ENCODE results near the gene SNX5. TPM values are rescaled to one million over a fixed set of nuclear protein-coding genes. Genes with fewer than 3 reads are reported as not detected.

The SNX5 gene
- polyA plus RNA-seq, 6 donors from 2014 or later: 102 to 151 (median 122) TPM

GRCh38 chr20:17925940-17926300 lies 42.7 kb downstream of the SNX5 start:
- H3K9me3 Mint-ChIP-seq: no peaks in the 10 kb centered on the region
- no peak overlapping the region for H3K4me3 Mint-ChIP-seq
- ATAC-seq (ENCODE audit: low read depth in 2 of 2): no peak
- peak overlapping the region in 1 of 6 donors; percentile 26 for H3K27ac Mint-ChIP-seq
- no peak for DNase-seq
- no peaks in the 10 kb centered on the region for H3K36me3 Mint-ChIP-seq
- H3K27me3 Mint-ChIP-seq: peaks cover 5 to 33% (median 30%) of the 10 kb centered on the region in 3 donors
- H3K4me1 Mint-ChIP-seq: peaks cover 0 to 12% (median 4%) of the 10 kb centered on the region in 3 donors

- Mint-ChIP-seq H3K4me3 (no peak overlapping the region), H3K4me1 (peaks cover 0 to 12% (median 4%) of the 10 kb centered on the region in 3 donors), H3K9me3 (no peaks in the 10 kb centered on the region), H3K27ac (no peak overlapping the region), H3K36me3 (no peaks in the 10 kb centered on the region), H3K27me3 (peaks cover 5 to 33% (median 30%) of the 10 kb centered on the region in 3 donors)
- ATAC-seq (ENCODE audit: low read depth in 2 of 2): no peak
- no peak for DNase-seq
Observed at GRCh38 chr20:17925141-17925939, 43.3 kb downstream of the SNX5 start.

GRCh38 chr20:17921774-17922173 lies 46.8 kb downstream of the SNX5 start:
- Mint-ChIP-seq H3K36me3 (no peaks in the 10 kb centered on the region), H3K9me3 (no peaks in the 10 kb centered on the region), H3K27ac (peak overlapping the region in 1 of 6 donors; percentile 20), H3K4me1 (no peaks in the 10 kb centered on the region), H3K4me3 (no peak overlapping the region), H3K27me3 (peaks cover 0 to 9% (median 8%) of the 10 kb centered on the region in 3 donors)
- DNase-seq (no peak), ATAC-seq (ENCODE audit: low read depth in 2 of 2) (no peak)

GRCh38 chr20:17919149-17919548 lies 49.4 kb downstream of the SNX5 start:
- no peaks in the 10 kb centered on the region for H3K36me3 Mint-ChIP-seq
- peaks cover 8 to 17% (median 9%) of the 10 kb centered on the region in 3 donors for H3K27me3 Mint-ChIP-seq
- DNase-seq: no peak
- H3K4me3 Mint-ChIP-seq: no peak overlapping the region
- H3K9me3 Mint-ChIP-seq: no peaks in the 10 kb centered on the region
- no peaks in the 10 kb centered on the region for H3K4me1 Mint-ChIP-seq
- ATAC-seq (ENCODE audit: low read depth in 2 of 2): no peak
- H3K27ac Mint-ChIP-seq: peak overlapping the region in 2 of 6 donors; percentile 40 to 52

GRCh38 chr20:17917832-17918618 lies 50.6 kb downstream of the SNX5 start:
- Mint-ChIP-seq H3K36me3 (peaks cover 0 to under 1% of the 10 kb centered on the region in 2 donors), H3K27me3 (peaks cover 8 to 17% (median 13%) of the 10 kb centered on the region in 3 donors), H3K4me3 (no peak overlapping the region), H3K27ac (peak overlapping the region in 1 of 6 donors; percentile 26), H3K4me1 (no peaks in the 10 kb centered on the region), H3K9me3 (no peaks in the 10 kb centered on the region)
- ATAC-seq (ENCODE audit: low read depth in 2 of 2) (no peak), DNase-seq (no peak)

- DNase-seq (no peak), ATAC-seq (ENCODE audit: low read depth in 2 of 2) (no peak)
- Mint-ChIP-seq H3K9me3 (no peaks in the 10 kb centered on the region), H3K4me1 (no peaks in the 10 kb centered on the region), H3K4me3 (no peak overlapping the region), H3K36me3 (peaks cover 0 to 4% of the 10 kb centered on the region in 2 donors), H3K27me3 (peaks cover 17 to 23% (median 19%) of the 10 kb centered on the region in 3 donors), H3K27ac (peak overlapping the region in 2 of 6 donors; percentile 32 to 56)
Observed at GRCh38 chr20:17916433-17916891, 52.1 kb downstream of the SNX5 start.

- Mint-ChIP-seq H3K36me3 (peaks cover 0 to 4% of the 10 kb centered on the region in 2 donors), H3K27me3 (peaks cover 25 to 32% (median 26%) of the 10 kb centered on the region in 3 donors), H3K4me1 (no peaks in the 10 kb centered on the region), H3K4me3 (no peak overlapping the region), H3K27ac (no peak overlapping the region), H3K9me3 (no peaks in the 10 kb centered on the region)
- DNase-seq (no peak), ATAC-seq (ENCODE audit: low read depth in 2 of 2) (no peak)
Observed at GRCh38 chr20:17914957-17915356, 53.6 kb downstream of the SNX5 start.

- Mint-ChIP-seq H3K4me1 (no peaks in the 10 kb centered on the region), H3K27me3 (peaks cover 25 to 32% (median 32%) of the 10 kb centered on the region in 3 donors), H3K36me3 (peaks cover 0 to 4% of the 10 kb centered on the region in 2 donors), H3K4me3 (no peak overlapping the region), H3K27ac (no peak overlapping the region), H3K9me3 (no peaks in the 10 kb centered on the region)
- ATAC-seq (ENCODE audit: low read depth in 2 of 2) (no peak), DNase-seq (no peak)
Observed at GRCh38 chr20:17912916-17913315, 55.7 kb downstream of the SNX5 start.

GRCh38 chr20:17911927-17912326 lies 56.7 kb downstream of the SNX5 start:
- no peaks in the 10 kb centered on the region for H3K9me3 Mint-ChIP-seq
- H3K4me3 Mint-ChIP-seq: no peak overlapping the region
- no peaks in the 10 kb centered on the region for H3K4me1 Mint-ChIP-seq
- DNase-seq (no peak), ATAC-seq (ENCODE audit: low read depth in 2 of 2) (no peak)
- no peak overlapping the region for H3K27ac Mint-ChIP-seq
- H3K27me3 Mint-ChIP-seq: peaks cover 25 to 32% (median 32%) of the 10 kb centered on the region in 3 donors
- H3K36me3 Mint-ChIP-seq: peaks cover 0 to 4% of the 10 kb centered on the region in 2 donors

- peaks cover 25 to 32% (median 32%) of the 10 kb centered on the region in 3 donors for H3K27me3 Mint-ChIP-seq
- ATAC-seq (ENCODE audit: low read depth in 2 of 2) (no peak), DNase-seq (no peak)
- H3K27ac Mint-ChIP-seq: no peak overlapping the region
- H3K9me3 Mint-ChIP-seq: no peaks in the 10 kb centered on the region
- H3K4me1 Mint-ChIP-seq: no peaks in the 10 kb centered on the region
- peaks cover 0 to 4% of the 10 kb centered on the region in 2 donors for H3K36me3 Mint-ChIP-seq
- H3K4me3 Mint-ChIP-seq: no peak overlapping the region
Observed at GRCh38 chr20:17910828-17911294, 57.7 kb downstream of the SNX5 start.

- H3K27me3 Mint-ChIP-seq: peaks cover 25 to 31% (median 31%) of the 10 kb centered on the region in 3 donors
- no peak for ATAC-seq (ENCODE audit: low read depth in 2 of 2)
- H3K27ac Mint-ChIP-seq: no peak overlapping the region
- peaks cover 0 to 4% of the 10 kb centered on the region in 2 donors for H3K36me3 Mint-ChIP-seq
- no peak overlapping the region for H3K4me3 Mint-ChIP-seq
- H3K4me1 Mint-ChIP-seq: no peaks in the 10 kb centered on the region
- no peak for DNase-seq
- no peaks in the 10 kb centered on the region for H3K9me3 Mint-ChIP-seq
Observed at GRCh38 chr20:17909869-17910321, 58.7 kb downstream of the SNX5 start.

- Mint-ChIP-seq H3K36me3 (no peaks in the 10 kb centered on the region), H3K4me3 (peak overlapping the region in 1 of 8 donors; percentile 1), H3K27me3 (peaks cover 0 to 6% (median 0%) of the 10 kb centered on the region in 3 donors), H3K4me1 (peaks cover 25 to 39% (median 32%) of the 10 kb centered on the region in 3 donors), H3K27ac (peak overlapping the region in 1 of 6 donors; percentile 32), H3K9me3 (peaks cover 0 to 3% (median 0%) of the 10 kb centered on the region in 7 donors)
- DNase-seq (no peak), ATAC-seq (ENCODE audit: low read depth in 2 of 2) (no peak)
Observed at GRCh38 chr20:17905544-17905943, 63.0 kb downstream of the SNX5 start.

- peak overlapping the region in 3 of 8 donors; percentile 1 to 80 (median 52) for H3K4me3 Mint-ChIP-seq
- no peak for DNase-seq
- peaks cover 0 to 3% (median 0%) of the 10 kb centered on the region in 7 donors for H3K9me3 Mint-ChIP-seq
- no peak overlapping the region for H3K27ac Mint-ChIP-seq
- H3K36me3 Mint-ChIP-seq: no peaks in the 10 kb centered on the region
- H3K27me3 Mint-ChIP-seq: peaks cover 0 to 2% (median 0%) of the 10 kb centered on the region in 3 donors
- no peak for ATAC-seq (ENCODE audit: low read depth in 2 of 2)
- peaks cover 30 to 49% (median 41%) of the 10 kb centered on the region in 3 donors for H3K4me1 Mint-ChIP-seq
Observed at GRCh38 chr20:17904027-17904426, 64.6 kb downstream of the SNX5 start.
